Measurements from ENCODE around the gene COMMD2. TPM values are rescaled to one million over a fixed set of nuclear protein-coding genes. Genes with fewer than 3 reads are reported as not detected.

The COMMD2 gene
- total RNA-seq, 1 experiment from 2014 or later = 35.5 TPM

DNA sequence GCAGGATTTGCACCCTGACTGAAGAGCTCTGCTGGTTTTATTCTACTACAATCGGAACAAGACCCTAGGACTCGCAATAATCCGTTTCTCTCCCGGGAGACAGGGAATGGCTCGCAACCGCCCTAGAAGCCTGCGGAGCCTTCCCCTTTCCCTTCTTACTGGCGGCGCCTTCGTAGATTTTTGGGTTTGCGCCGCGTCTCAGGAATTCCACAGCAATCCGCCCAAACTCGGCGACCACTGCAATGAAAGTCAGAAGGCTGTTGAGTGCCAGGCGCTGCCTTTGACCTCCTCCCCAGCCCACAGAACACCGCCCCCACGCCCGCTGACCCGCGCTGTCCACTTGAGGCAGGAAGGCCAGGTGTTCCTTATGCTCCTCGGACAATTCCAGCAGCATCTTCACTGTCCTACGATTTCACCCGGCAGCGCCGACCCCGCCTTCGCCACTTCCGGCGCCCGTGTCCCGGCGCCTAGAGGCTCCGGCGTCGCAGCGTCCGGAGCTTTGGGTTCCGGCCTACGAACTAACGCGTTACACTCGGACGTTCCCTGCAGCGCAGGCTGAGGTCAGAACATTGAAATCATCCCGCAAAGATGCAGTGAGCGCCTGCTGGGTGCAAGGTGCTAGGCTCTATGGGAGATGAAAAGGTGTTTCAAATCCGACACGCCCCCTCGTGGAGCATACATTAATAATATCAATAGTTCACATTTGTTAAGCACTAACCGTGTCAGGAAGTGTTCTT is at the start of gene COMMD2 (continued):
- TF ChIP-seq, protein P1, sequence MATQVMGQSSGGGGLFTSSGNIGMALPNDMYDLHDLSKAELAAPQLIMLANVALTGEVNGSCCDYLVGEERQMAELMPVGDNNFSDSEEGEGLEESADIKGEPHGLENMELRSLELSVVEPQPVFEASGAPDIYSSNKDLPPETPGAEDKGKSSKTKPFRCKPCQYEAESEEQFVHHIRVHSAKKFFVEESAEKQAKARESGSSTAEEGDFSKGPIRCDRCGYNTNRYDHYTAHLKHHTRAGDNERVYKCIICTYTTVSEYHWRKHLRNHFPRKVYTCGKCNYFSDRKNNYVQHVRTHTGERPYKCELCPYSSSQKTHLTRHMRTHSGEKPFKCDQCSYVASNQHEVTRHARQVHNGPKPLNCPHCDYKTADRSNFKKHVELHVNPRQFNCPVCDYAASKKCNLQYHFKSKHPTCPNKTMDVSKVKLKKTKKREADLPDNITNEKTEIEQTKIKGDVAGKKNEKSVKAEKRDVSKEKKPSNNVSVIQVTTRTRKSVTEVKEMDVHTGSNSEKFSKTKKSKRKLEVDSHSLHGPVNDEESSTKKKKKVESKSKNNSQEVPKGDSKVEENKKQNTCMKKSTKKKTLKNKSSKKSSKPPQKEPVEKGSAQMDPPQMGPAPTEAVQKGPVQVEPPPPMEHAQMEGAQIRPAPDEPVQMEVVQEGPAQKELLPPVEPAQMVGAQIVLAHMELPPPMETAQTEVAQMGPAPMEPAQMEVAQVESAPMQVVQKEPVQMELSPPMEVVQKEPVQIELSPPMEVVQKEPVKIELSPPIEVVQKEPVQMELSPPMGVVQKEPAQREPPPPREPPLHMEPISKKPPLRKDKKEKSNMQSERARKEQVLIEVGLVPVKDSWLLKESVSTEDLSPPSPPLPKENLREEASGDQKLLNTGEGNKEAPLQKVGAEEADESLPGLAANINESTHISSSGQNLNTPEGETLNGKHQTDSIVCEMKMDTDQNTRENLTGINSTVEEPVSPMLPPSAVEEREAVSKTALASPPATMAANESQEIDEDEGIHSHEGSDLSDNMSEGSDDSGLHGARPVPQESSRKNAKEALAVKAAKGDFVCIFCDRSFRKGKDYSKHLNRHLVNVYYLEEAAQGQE (IDR thresholded peaks at IDR 0.05; ENCODE audit: low read depth) = no peak
- TF ChIP-seq SP1 (IDR thresholded peaks at IDR 0.05; ENCODE audit: low read depth) (peak; percentile 62), JUND (IDR thresholded peaks at IDR 0.05) (no peak; the same call in 1 of the 2 replicates), POLR2A (IDR thresholded peaks at IDR 0.05; ENCODE audit: borderline replicate concordance, extremely low read depth, insufficient read depth, insufficient read length) (no peak)

GRCh38 chr3:149801639-149802038 is 49.4 kb upstream of the COMMD2 start:
- Histone ChIP-seq H3K4me3 (replicated peaks in 1 of 2; ENCODE audit: low read depth in 1 of 2, low read length in 2 of 2) (no peak overlapping the region; a peak in 1 of 4 replicates), H4K20me1 (ENCODE audit: insufficient read depth) (no peaks in the 10 kb centered on the region), H3K9me2 (ENCODE audit: insufficient read depth) (no peaks in the 10 kb centered on the region), H3K79me2 (ENCODE audit: insufficient read depth, low read length) (no peaks in the 10 kb centered on the region), H3K4me2 (ENCODE audit: low read length) (peak overlapping the region; percentile 45), H3K4me1 (ENCODE audit: control insufficient read depth in 1 of 2, insufficient read depth in 2 of 2, low read length in 2 of 2) (peaks cover 0 to 8% of the 10 kb centered on the region in 2 experiments; a peak in 2 of 4 replicates), H3K27ac (ENCODE audit: low read depth, low read length) (no peak overlapping the region), H3K9ac (ENCODE audit: low read length) (no peak overlapping the region), H3K36me3 (ENCODE audit: control insufficient read depth in 1 of 2, insufficient read depth in 2 of 2, low read length in 2 of 2) (no peaks in the 10 kb centered on the region), H2AFZ (ENCODE audit: low read depth, low read length, poor library complexity, severe bottlenecking) (peak overlapping the region; percentile 53), H3K27me3 (ENCODE audit: insufficient read depth, low read length) (no peaks in the 10 kb centered on the region), H3K9me3 (ENCODE audit: control insufficient read depth in 1 of 2, insufficient read depth in 1 of 2, low read depth in 1 of 2, low read length in 2 of 2) (no peaks in the 10 kb centered on the region)
- CTCF ChIA-PET = no interaction called here
- DNase-seq (ENCODE audit: low read depth, low spot score) (no peak), ATAC-seq (0 out of 2 replicates have a peak, but pooled peaks have one; percentile 47)
- POLR2A ChIA-PET = interaction anchor here (0.6 kb wide), 1 partner anchor 358 kb away, joined by 3 read pairs; no protein-coding TSS in a partner anchor
- RAD21 ChIA-PET (ENCODE audit: low non-redundant PET in 1 of 2, low total read pairs in 2 of 2, uncharacterized antibody in 2 of 2, unreplicated experiment in 2 of 2) = no interaction called here
- no peak for TF ChIP-seq CEBPB (IDR thresholded peaks at IDR 0.05; ENCODE audit: low read depth)
- no peak for TF ChIP-seq CBX3 (IDR thresholded peaks at IDR 0.05; ENCODE audit: low read depth)
- no peak for TF ChIP-seq FOSL1 (IDR thresholded peaks at IDR 0.05; ENCODE audit: low read depth)
- no peak for TF ChIP-seq SIN3A (IDR thresholded peaks at IDR 0.05; ENCODE audit: low read depth)
- TF ChIP-seq MAX (IDR thresholded peaks at IDR 0.05) = no peak
- TF ChIP-seq SRF (IDR thresholded peaks at IDR 0.05; ENCODE audit: low read depth) = no peak
- no TSS peak for BruUV-seq (replicated peaks)
- intact Hi-C loops (cut with micrococcal nuclease) = no loop called here

All from HCT116 (cell line).